Aorta (tissue), 5 donors: ENCODE data around the gene RRAS2. TPM values are rescaled to one million over a fixed set of nuclear protein-coding genes. Genes with fewer than 3 reads are reported as not detected.
"Not testable (repeated sequence)": the region's sequence is repeated elsewhere in the genome, so short reads cannot be mapped to it uniquely, and the experiment has no call there.

Experiments
- ATAC-seq: fragments of 200-7000 bp; cut with Tn5 transposase; one replicate; pipeline ENCODE4 v1.9.1; 2022; ENCODE audit warnings: moderate library complexity; ENCODE audit not compliant: low FRiP score
- DNase-seq, 2 donors: peaks; one replicate each; pipeline ENCODE4 v3.0.0-alpha.2; 2020
- H3K27ac ChIP-seq, 2 donors: one replicate each; pipeline ENCODE4 v1.5.1; 2013; ENCODE audit warnings: low read length in 2 of 2, mild to moderate bottlenecking in 2 of 2, moderate library complexity in 2 of 2, control low read depth in 1 of 2, inconsistent platforms in 1 of 2, low read depth in 1 of 2
- H3K27me3 ChIP-seq, 2 donors: one replicate each; pipeline ENCODE4 v1.6.1; 2013; ENCODE audit warnings: control low read depth in 1 of 2, low read length in 1 of 2, mild to moderate bottlenecking in 1 of 2, moderate library complexity in 1 of 2; ENCODE audit not compliant: insufficient read depth in 2 of 2, control insufficient read depth in 1 of 2
- H3K36me3 ChIP-seq, 2 donors: one replicate each; pipeline ENCODE4 v1.6.1; 2013; ENCODE audit warnings: control low read depth in 1 of 2, low read length in 1 of 2, mild to moderate bottlenecking in 1 of 2; ENCODE audit not compliant: insufficient read depth in 2 of 2, control insufficient read depth in 1 of 2
- H3K4me1 ChIP-seq, 2 donors: one replicate each; pipeline ENCODE4 v1.6.1; 2013; ENCODE audit warnings: low read length in 2 of 2, control low read depth in 1 of 2, mild to moderate bottlenecking in 1 of 2, moderate library complexity in 1 of 2; ENCODE audit not compliant: insufficient read depth in 2 of 2, control insufficient read depth in 1 of 2
- H3K4me3 ChIP-seq, 2 donors: one replicate each; pipeline ENCODE4 v1.5.1; 2013; ENCODE audit warnings: low read length in 2 of 2, control low read depth in 1 of 2, mild to moderate bottlenecking in 1 of 2
- H3K9me3 ChIP-seq: one replicate; pipeline ENCODE4 v1.6.1; 2013; ENCODE audit warnings: mild to moderate bottlenecking, low read length; ENCODE audit not compliant: control insufficient read depth
- WGBS, 2 donors: extraction: QIAGEN DNeasy Blood & Tissue Kit; methylation state at CpG; one replicate each; pipeline ENCODE4 v1.1.7; 2013; 5-methylcytosine and 5-hydroxymethylcytosine counted together
- intact Hi-C, 2 donors: fragments of 100-400 bp; cut with DNase I; formaldehyde crosslinking; loops; one replicate each; pipeline versions ENCODE4 v1.14.2 to v1.15.0; 2022
- polyA plus RNA-seq, 2 donors: library from polyadenylated mRNA; stranded (reverse); fragments of 200-250 nt; gene quantifications; one replicate each; pipeline ENCODE4 v1.2.3, GENCODE V29; 2013
- total RNA-seq, 2 donors: library from RNA; stranded (reverse); fragmentation: NEBNext Ultra II Directional; extraction: Animal tissue kit (Norgen Biotek cat#: 25700); gene quantifications; one replicate each; pipeline ENCODE4 v1.2.1, GENCODE V29; 2021
- donor health status: healthy with polysubstance abuse.
- donor health status: Bipolar disorder and iron deficiency.
- donor health status: DM: no; HTN: no; CAD: no.
- donor health status: DM: no; HTN: no; CAD: no.
- donor health status: DM: yes; HTN: yes; CAD: no.

The RRAS2 gene
- total and polyA plus RNA-seq, 4 donors, result 18.0 to 46.7 (median 27.9) TPM

GRCh38 chr11:14350716-14351238 lies 8.2 kb downstream of the RRAS2 start:
- Histone ChIP-seq H3K36me3 (no peaks in the 10 kb centered on the region), H3K27ac (no peak overlapping the region), H3K9me3 (no peaks in the 10 kb centered on the region), H3K4me1 (no peaks in the 10 kb centered on the region), H3K27me3 (no peaks in the 10 kb centered on the region), H3K4me3 (no peak overlapping the region)
- DNase-seq (no peak), ATAC-seq (no peak)
- intact Hi-C loops, result no loop called here
- WGBS, 2 donors, result 95% methylated on average over 3 of the region's 3 CpGs

- Histone ChIP-seq H3K4me1 (no peaks in the 10 kb centered on the region), H3K9me3 (no peaks in the 10 kb centered on the region), H3K36me3 (no peaks in the 10 kb centered on the region), H3K4me3 (no peak overlapping the region), H3K27me3 (no peaks in the 10 kb centered on the region), H3K27ac (no peak overlapping the region)
- intact Hi-C loops, result no loop called here
- WGBS, 2 donors, result 98 to 100% methylated on average over 2 of the region's 2 CpGs
- ATAC-seq, result no peak
- DNase-seq, result no peak
Observed at GRCh38 chr11:14350215-14350614, 8.8 kb downstream of the RRAS2 start.

GRCh38 chr11:14347991-14348390 lies 11.0 kb downstream of the RRAS2 start:
- no peaks in the 10 kb centered on the region for H3K36me3 ChIP-seq
- H3K9me3 ChIP-seq, result no peaks in the 10 kb centered on the region
- DNase-seq (no peak), ATAC-seq (no peak)
- no peaks in the 10 kb centered on the region for H3K27me3 ChIP-seq
- 73 to 83% methylated on average over 1 of the region's 1 CpG for WGBS, 2 donors
- intact Hi-C loops, result no loop called here
- H3K4me3 ChIP-seq, result no peak overlapping the region
- no peaks in the 10 kb centered on the region for H3K4me1 ChIP-seq
- H3K27ac ChIP-seq, result no peak overlapping the region

GRCh38 chr11:14347494-14347893 lies 11.5 kb downstream of the RRAS2 start:
- ATAC-seq (no peak), DNase-seq (no peak)
- Histone ChIP-seq H3K9me3 (no peaks in the 10 kb centered on the region), H3K4me1 (no peaks in the 10 kb centered on the region), H3K27me3 (no peaks in the 10 kb centered on the region), H3K4me3 (no peak overlapping the region), H3K36me3 (no peaks in the 10 kb centered on the region), H3K27ac (no peak overlapping the region)
- 97 to 99% methylated on average over 7 of the region's 7 CpGs for WGBS, 2 donors
- intact Hi-C loops, result no loop called here

- 98% methylated on average over 2 of the region's 2 CpGs for WGBS, 2 donors
- Histone ChIP-seq H3K4me1 (no peaks in the 10 kb centered on the region), H3K36me3 (no peaks in the 10 kb centered on the region), H3K27me3 (no peaks in the 10 kb centered on the region), H3K27ac (no peak overlapping the region), H3K9me3 (no peaks in the 10 kb centered on the region), H3K4me3 (no peak overlapping the region)
- intact Hi-C loops, result no loop called here
- ATAC-seq (no peak), DNase-seq (no peak)
Observed at GRCh38 chr11:14346303-14346955, 12.6 kb downstream of the RRAS2 start.

GRCh38 chr11:14345668-14346067 lies 13.3 kb downstream of the RRAS2 start:
- no peak for ATAC-seq
- H3K36me3 ChIP-seq, result no peaks in the 10 kb centered on the region
- no peak overlapping the region for H3K27ac ChIP-seq
- no peaks in the 10 kb centered on the region for H3K9me3 ChIP-seq
- 16 to 19% methylated on average over 1 of the region's 1 CpG for WGBS, 2 donors
- H3K27me3 ChIP-seq, result no peaks in the 10 kb centered on the region
- intact Hi-C loops, result no loop called here
- no peak for DNase-seq
- H3K4me3 ChIP-seq, result no peak overlapping the region
- H3K4me1 ChIP-seq, result no peaks in the 10 kb centered on the region

GRCh38 chr11:14345016-14345415 lies 14.0 kb downstream of the RRAS2 start:
- ATAC-seq, H3K27me3 ChIP-seq, intact Hi-C loops, H3K27ac ChIP-seq, H3K4me1 ChIP-seq, H3K36me3 ChIP-seq, DNase-seq, H3K9me3 ChIP-seq, H3K4me3 ChIP-seq: not testable (repeated sequence)
- 83 to 86% methylated on average over 5 of the region's 5 CpGs for WGBS, 2 donors

GRCh38 chr11:14342906-14343305 lies 16.1 kb downstream of the RRAS2 start:
- H3K4me1 ChIP-seq, result no peaks in the 10 kb centered on the region
- intact Hi-C loops, result no loop called here
- no peak for DNase-seq
- no peaks in the 10 kb centered on the region for H3K9me3 ChIP-seq
- H3K27me3 ChIP-seq, result no peaks in the 10 kb centered on the region
- H3K27ac ChIP-seq, result no peak overlapping the region
- no peak for ATAC-seq
- H3K4me3 ChIP-seq, result no peak overlapping the region
- 86 to 90% methylated on average over 1 of the region's 1 CpG for WGBS, 2 donors
- no peaks in the 10 kb centered on the region for H3K36me3 ChIP-seq

- intact Hi-C loops, result no loop called here
- WGBS, 2 donors, result 72% methylated on average over 3 of the region's 3 CpGs
- Histone ChIP-seq H3K9me3 (no peaks in the 10 kb centered on the region), H3K36me3 (no peaks in the 10 kb centered on the region), H3K27me3 (no peaks in the 10 kb centered on the region), H3K4me3 (no peak overlapping the region), H3K27ac (no peak overlapping the region), H3K4me1 (no peaks in the 10 kb centered on the region)
- DNase-seq (no peak), ATAC-seq (no peak)
Observed at GRCh38 chr11:14341968-14342367, 17.0 kb downstream of the RRAS2 start.
